HCT116 (cell line): Measurements from ENCODE around the gene TBXT.

ENCODE experiments used
- EZH2 ChIP-seq: fragments of 200-600 bp; sonication (generic); IDR thresholded peaks from 2 replicates; pipeline ENCODE4 v1.6.1; 2017; ENCODE audit warnings: antibody characterized with exemption, mixed run types
- POLR2A ChIP-seq: IDR thresholded peaks from 2 replicates; pipeline ENCODE4 v1.7.0; 2011; ENCODE audit warnings: borderline replicate concordance; ENCODE audit not compliant: insufficient read depth, insufficient read length; ENCODE audit errors: extremely low read depth
- SP1 ChIP-seq: IDR thresholded peaks from 2 replicates; pipeline ENCODE4 v1.6.1; 2012; ENCODE audit warnings: low read depth
- SRF ChIP-seq: IDR thresholded peaks from 2 replicates; pipeline ENCODE4 v1.6.1; 2012; ENCODE audit warnings: low read depth
- TCF7L2 ChIP-seq: IDR thresholded peaks from 2 replicates; pipeline ENCODE4 v1.7.0; 2011; ENCODE audit warnings: borderline replicate concordance, inconsistent platforms; ENCODE audit not compliant: insufficient read depth, insufficient read length; ENCODE audit errors: extremely low read depth
- YY1 ChIP-seq: IDR thresholded peaks from 2 replicates; pipeline ENCODE4 v1.6.1; 2011; ENCODE audit warnings: low read length, low read depth, moderate library complexity, mild to moderate bottlenecking; ENCODE audit not compliant: insufficient replicate concordance; ENCODE audit errors: extremely low read depth
- ZNF274 ChIP-seq: fragments of 200-500 bp; sonication (Bioruptor generic); IDR thresholded peaks from 2 replicates; pipeline ENCODE4 v1.6.1; 2014; ENCODE audit warnings: mild to moderate bottlenecking, low read depth, low read length, inconsistent platforms
- TF ChIP-seq, protein P1 (sequence below), 3 experiments: fragments of 200-600 bp in 1 of 3; sonication (generic) in 1 of 3; IDR thresholded peaks in 2 of 3; conservative IDR thresholded peaks in 1 of 3; 2 replicates each; pipeline ENCODE4 v1.5.1; 2012 to 2017; ENCODE audit warnings: low read depth in 2 of 3, low read length in 2 of 3, antibody characterized with exemption in 1 of 3, borderline replicate concordance in 1 of 3, control low read depth in 1 of 3, mild to moderate bottlenecking in 1 of 3, mixed read lengths in 1 of 3, mixed run types in 1 of 3, moderate library complexity in 1 of 3; ENCODE audit not compliant: insufficient read depth in 1 of 3

- no peak for TF ChIP-seq ZNF274
- TF ChIP-seq, protein P1, sequence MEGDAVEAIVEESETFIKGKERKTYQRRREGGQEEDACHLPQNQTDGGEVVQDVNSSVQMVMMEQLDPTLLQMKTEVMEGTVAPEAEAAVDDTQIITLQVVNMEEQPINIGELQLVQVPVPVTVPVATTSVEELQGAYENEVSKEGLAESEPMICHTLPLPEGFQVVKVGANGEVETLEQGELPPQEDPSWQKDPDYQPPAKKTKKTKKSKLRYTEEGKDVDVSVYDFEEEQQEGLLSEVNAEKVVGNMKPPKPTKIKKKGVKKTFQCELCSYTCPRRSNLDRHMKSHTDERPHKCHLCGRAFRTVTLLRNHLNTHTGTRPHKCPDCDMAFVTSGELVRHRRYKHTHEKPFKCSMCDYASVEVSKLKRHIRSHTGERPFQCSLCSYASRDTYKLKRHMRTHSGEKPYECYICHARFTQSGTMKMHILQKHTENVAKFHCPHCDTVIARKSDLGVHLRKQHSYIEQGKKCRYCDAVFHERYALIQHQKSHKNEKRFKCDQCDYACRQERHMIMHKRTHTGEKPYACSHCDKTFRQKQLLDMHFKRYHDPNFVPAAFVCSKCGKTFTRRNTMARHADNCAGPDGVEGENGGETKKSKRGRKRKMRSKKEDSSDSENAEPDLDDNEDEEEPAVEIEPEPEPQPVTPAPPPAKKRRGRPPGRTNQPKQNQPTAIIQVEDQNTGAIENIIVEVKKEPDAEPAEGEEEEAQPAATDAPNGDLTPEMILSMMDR (IDR thresholded peaks at IDR 0.05 in 2 of 3, conservative IDR thresholded peaks at IDR 0.05 in 1 of 3; ENCODE audit: borderline replicate concordance in 1 of 3, insufficient read depth in 1 of 3, low read depth in 2 of 3, low read length in 2 of 3), result no peak
- TF ChIP-seq SP1, result no peak
- no peak for TF ChIP-seq TCF7L2
- no peak for TF ChIP-seq YY1
- no peak for TF ChIP-seq SRF
- TF ChIP-seq POLR2A, result no peak
- TF ChIP-seq EZH2, result no peak
Measured at GRCh38 chr6:166192136-166192535, 24.5 kb upstream of the TBXT start.
